Stimulated activated CD4-positive, alpha-beta T cell treated with anti-CD3 and anti-CD28 coated beads, TNF-alpha, amount 100 ng/mL, for 1 hour (primary cell): Measurements from ENCODE around the gene LPIN1.
"Not testable (repeated sequence)": the region's sequence is repeated elsewhere in the genome, so short reads cannot be mapped to it uniquely, and the experiment has no call there.

Experiments
- DNase-seq, 3 donors: peaks; one replicate each; pipeline ENCODE4 v3.0.0-alpha.2; 2020; ENCODE audit warnings: low read depth in 3 of 3, low spot score in 1 of 3

Gene LPIN1

GRCh38 chr2:11830708-11831301, 84.4 kb downstream of the LPIN1 start:
- no peak for DNase-seq

- no peak for DNase-seq
Measured at GRCh38 chr2:11831415-11831814, 85.0 kb downstream of the LPIN1 start.

GRCh38 chr2:11832531-11832930, 86.1 kb downstream of the LPIN1 start:
- DNase-seq, result no peak

GRCh38 chr2:11833601-11834000, 87.2 kb downstream of the LPIN1 start:
- no peak for DNase-seq

GRCh38 chr2:11835403-11835802, 89.0 kb downstream of the LPIN1 start:
- no peak for DNase-seq

GRCh38 chr2:11836647-11837219, 90.3 kb downstream of the LPIN1 start:
- no peak for DNase-seq

- DNase-seq, result no peak
Measured at GRCh38 chr2:11837875-11838734, 91.7 kb downstream of the LPIN1 start.

- no peak for DNase-seq
Measured at GRCh38 chr2:11839916-11840315, 93.5 kb downstream of the LPIN1 start.

GRCh38 chr2:11842336-11842735, 95.9 kb downstream of the LPIN1 start:
- no peak for DNase-seq

- DNase-seq, result not testable (repeated sequence)
Measured at GRCh38 chr2:11844798-11845197, 98.4 kb downstream of the LPIN1 start.

GRCh38 chr2:11847935-11848334, 101.5 kb downstream of the LPIN1 start:
- DNase-seq, result not testable (repeated sequence)

GRCh38 chr2:11850082-11850481, 103.7 kb downstream of the LPIN1 start:
- DNase-seq, result no peak

- no peak for DNase-seq
Measured at GRCh38 chr2:11852526-11853196, 106.2 kb downstream of the LPIN1 start.

- no peak for DNase-seq
Measured at GRCh38 chr2:11853197-11853588, 106.8 kb downstream of the LPIN1 start.

GRCh38 chr2:11855064-11855760, 108.8 kb downstream of the LPIN1 start:
- DNase-seq, result no peak

- DNase-seq, result no peak
Measured at GRCh38 chr2:11856095-11856494, 109.7 kb downstream of the LPIN1 start.

- DNase-seq, result no peak
Measured at GRCh38 chr2:11858883-11859282, 112.5 kb downstream of the LPIN1 start.

GRCh38 chr2:11859975-11860374, 113.5 kb downstream of the LPIN1 start:
- not testable (repeated sequence) for DNase-seq

- DNase-seq, result no peak
Measured at GRCh38 chr2:11861044-11861443, 114.6 kb downstream of the LPIN1 start.

GRCh38 chr2:11862049-11862448, 115.6 kb downstream of the LPIN1 start:
- DNase-seq, result no peak

GRCh38 chr2:11863103-11863502, 116.7 kb downstream of the LPIN1 start:
- DNase-seq, result no peak
